ENCODE results near the gene GABBR2.

The GABBR2 gene

GRCh38 chr9:98551511-98552286, 157.0 kb downstream of the GABBR2 start:
- Mint-ChIP-seq H3K27ac (no peak overlapping the region), H3K36me3 (ENCODE audit: low read depth) (no peaks in the 10 kb centered on the region), H3K9me3 (no peaks in the 10 kb centered on the region), H3K4me3 (no peak overlapping the region), H3K4me1 (no peaks in the 10 kb centered on the region), H3K27me3 (ENCODE audit: low read depth) (peaks cover 12% of the 10 kb centered on the region)
- no peak for TF ChIP-seq CTCF (IDR thresholded peaks at IDR 0.05; ENCODE audit: unreplicated experiment in 3 of 3)

GRCh38 chr9:98550206-98550820, 158.4 kb downstream of the GABBR2 start:
- Mint-ChIP-seq H3K4me3 (no peak overlapping the region), H3K9me3 (no peaks in the 10 kb centered on the region), H3K27me3 (ENCODE audit: low read depth) (peaks cover 10% of the 10 kb centered on the region), H3K27ac (no peak overlapping the region), H3K4me1 (no peaks in the 10 kb centered on the region), H3K36me3 (ENCODE audit: low read depth) (no peaks in the 10 kb centered on the region)
- TF ChIP-seq CTCF (IDR thresholded peaks at IDR 0.05; ENCODE audit: unreplicated experiment in 3 of 3): no peak

- Mint-ChIP-seq H3K9me3 (no peaks in the 10 kb centered on the region), H3K36me3 (ENCODE audit: low read depth) (no peaks in the 10 kb centered on the region), H3K27ac (no peak overlapping the region), H3K4me1 (no peaks in the 10 kb centered on the region), H3K27me3 (ENCODE audit: low read depth) (peaks cover 11% of the 10 kb centered on the region), H3K4me3 (no peak overlapping the region)
- TF ChIP-seq CTCF (IDR thresholded peaks at IDR 0.05; ENCODE audit: unreplicated experiment in 3 of 3): no peak
These were observed 159.3 kb downstream of the GABBR2 start for GRCh38 chr9:98549401-98549800.

- Mint-ChIP-seq H3K36me3 (ENCODE audit: low read depth) (no peaks in the 10 kb centered on the region), H3K27me3 (ENCODE audit: low read depth) (peaks cover 17% of the 10 kb centered on the region), H3K4me3 (no peak overlapping the region), H3K27ac (no peak overlapping the region), H3K4me1 (no peaks in the 10 kb centered on the region), H3K9me3 (no peaks in the 10 kb centered on the region)
- no peak for TF ChIP-seq CTCF (IDR thresholded peaks at IDR 0.05; ENCODE audit: unreplicated experiment in 3 of 3)
These were observed 161.1 kb downstream of the GABBR2 start for GRCh38 chr9:98547606-98548005.

GRCh38 chr9:98545021-98545420, 163.7 kb downstream of the GABBR2 start:
- Mint-ChIP-seq H3K9me3 (no peaks in the 10 kb centered on the region), H3K36me3 (ENCODE audit: low read depth) (no peaks in the 10 kb centered on the region), H3K27me3 (ENCODE audit: low read depth) (peaks cover 20% of the 10 kb centered on the region), H3K4me3 (no peak overlapping the region), H3K4me1 (no peaks in the 10 kb centered on the region), H3K27ac (no peak overlapping the region)
- no peak for TF ChIP-seq CTCF (IDR thresholded peaks at IDR 0.05; ENCODE audit: unreplicated experiment in 3 of 3)
